D721Med (cell line): ENCODE results near the gene SEMG2.

ENCODE experiments used
- DNase-seq: peaks from one replicate; pipeline ENCODE4 v3.0.0; 2011; ENCODE audit warnings: low spot score; ENCODE audit not compliant: insufficient read length
- FAIRE-seq: peaks from 2 replicates; lab custom pipeline; 2011; peaks lifted over from hg19 to GRCh38; lab: Jason Lieb, UNC
- TF ChIP-seq, protein P1 (sequence below): IDR thresholded peaks from 2 replicates; pipeline ENCODE4 v1.5.1; 2012; ENCODE audit warnings: mild to moderate bottlenecking, control low read depth; ENCODE audit not compliant: insufficient read depth; ENCODE audit errors: missing control alignments

The SEMG2 gene

GRCh38 chr20:45209924-45210323 lies 11.2 kb upstream of the SEMG2 start:
- TF ChIP-seq, protein P1, sequence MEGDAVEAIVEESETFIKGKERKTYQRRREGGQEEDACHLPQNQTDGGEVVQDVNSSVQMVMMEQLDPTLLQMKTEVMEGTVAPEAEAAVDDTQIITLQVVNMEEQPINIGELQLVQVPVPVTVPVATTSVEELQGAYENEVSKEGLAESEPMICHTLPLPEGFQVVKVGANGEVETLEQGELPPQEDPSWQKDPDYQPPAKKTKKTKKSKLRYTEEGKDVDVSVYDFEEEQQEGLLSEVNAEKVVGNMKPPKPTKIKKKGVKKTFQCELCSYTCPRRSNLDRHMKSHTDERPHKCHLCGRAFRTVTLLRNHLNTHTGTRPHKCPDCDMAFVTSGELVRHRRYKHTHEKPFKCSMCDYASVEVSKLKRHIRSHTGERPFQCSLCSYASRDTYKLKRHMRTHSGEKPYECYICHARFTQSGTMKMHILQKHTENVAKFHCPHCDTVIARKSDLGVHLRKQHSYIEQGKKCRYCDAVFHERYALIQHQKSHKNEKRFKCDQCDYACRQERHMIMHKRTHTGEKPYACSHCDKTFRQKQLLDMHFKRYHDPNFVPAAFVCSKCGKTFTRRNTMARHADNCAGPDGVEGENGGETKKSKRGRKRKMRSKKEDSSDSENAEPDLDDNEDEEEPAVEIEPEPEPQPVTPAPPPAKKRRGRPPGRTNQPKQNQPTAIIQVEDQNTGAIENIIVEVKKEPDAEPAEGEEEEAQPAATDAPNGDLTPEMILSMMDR, result no peak
- FAIRE-seq, result no peak
- no peak for DNase-seq

DNA sequence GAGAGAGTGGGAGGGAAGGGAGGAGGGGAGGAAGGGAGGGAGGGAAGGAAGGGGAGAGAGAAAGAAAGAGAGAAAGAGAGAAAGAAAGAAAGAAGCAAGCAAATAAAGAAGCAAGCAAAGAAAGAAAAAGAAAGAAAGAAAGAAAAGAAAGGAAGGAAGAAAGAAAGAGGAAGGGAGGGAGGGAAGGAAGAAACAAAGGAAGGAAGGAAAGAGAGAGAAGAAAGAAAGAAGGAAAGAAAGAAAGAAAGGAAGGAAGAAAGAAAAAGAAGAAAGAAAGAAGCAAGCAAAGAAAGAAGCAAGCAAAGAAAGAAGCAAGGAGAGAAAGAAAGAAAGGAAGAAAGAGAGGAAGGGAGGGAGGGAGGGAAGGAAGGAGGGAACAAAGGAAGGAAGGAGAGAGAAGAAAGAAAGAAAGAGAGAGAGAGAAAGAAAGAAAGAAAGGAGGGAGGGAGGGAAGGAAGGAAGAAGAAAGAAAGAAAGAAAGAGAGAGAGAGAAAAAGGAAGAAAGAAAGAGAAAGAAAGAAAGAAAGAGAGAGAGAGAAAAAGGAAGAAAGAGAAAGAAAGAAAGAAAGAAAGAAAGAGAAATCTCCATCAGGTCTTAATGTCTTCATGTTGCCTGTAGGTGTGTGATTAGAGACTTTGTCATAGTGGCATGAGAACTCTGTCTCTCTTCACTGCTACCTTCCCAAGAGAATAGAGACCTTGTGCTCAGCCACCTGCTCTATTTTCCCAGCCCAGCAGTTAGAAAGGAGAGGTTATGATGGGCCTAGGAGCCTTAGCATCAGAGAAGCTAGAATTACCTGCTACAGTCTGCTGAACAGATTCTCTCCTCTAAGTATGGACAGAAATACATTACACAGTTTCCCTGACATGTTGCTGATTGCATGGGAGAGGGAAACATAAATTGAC lies 9.4 kb upstream of the SEMG2 start:
- TF ChIP-seq, protein P1, result no peak
- no peak for FAIRE-seq
- no peak for DNase-seq

- TF ChIP-seq, protein P1, result no peak
- FAIRE-seq (no peak), DNase-seq (no peak)
Observed at GRCh38 chr20:45212836-45213235, 8.3 kb upstream of the SEMG2 start.

DNA sequence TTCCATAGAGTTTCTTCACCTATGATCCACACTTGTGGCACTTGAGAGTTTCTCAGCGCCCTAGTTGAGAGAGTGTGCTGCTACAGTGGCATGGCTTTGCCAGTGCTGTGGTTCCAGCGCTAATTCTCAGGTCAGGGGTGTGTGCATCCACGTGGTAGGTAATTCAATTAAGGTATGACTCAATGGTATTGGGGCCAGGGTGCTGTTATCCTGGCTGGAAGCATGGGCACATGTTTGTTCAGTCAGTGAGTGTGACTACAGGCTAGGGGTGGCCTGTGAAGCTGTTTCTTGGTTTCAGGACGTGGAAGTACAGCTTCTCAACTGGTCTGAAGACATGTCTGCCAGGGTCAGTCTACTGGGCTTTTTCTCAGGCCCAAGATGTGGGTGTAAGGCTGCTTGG lies 3.0 kb upstream of the SEMG2 start:
- TF ChIP-seq, protein P1, result no peak
- DNase-seq, result no peak

GRCh38 chr20:45218636-45219035 lies 2.5 kb upstream of the SEMG2 start:
- FAIRE-seq (no peak), DNase-seq (no peak)
- TF ChIP-seq, protein P1, result no peak

More for the DNA sequence above, 3.0 kb upstream of the SEMG2 start:
- no peak for FAIRE-seq

DNA sequence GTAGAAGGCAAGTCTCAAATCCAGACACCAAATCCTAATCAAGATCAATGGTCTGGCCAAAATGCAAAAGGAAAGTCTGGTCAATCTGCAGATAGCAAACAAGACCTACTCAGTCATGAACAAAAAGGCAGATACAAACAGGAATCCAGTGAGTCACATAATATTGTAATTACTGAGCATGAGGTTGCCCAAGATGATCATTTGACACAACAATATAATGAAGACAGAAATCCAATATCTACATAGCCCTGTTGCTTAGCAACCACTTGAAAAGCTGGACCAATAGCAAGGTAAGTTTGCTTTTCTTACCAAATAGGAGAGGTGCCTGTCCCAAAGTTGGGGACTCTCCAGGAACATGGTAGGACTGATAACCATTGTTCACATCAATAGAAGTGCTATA lies 2.0 kb downstream of the SEMG2 start:
- FAIRE-seq (no peak), DNase-seq (no peak)
- TF ChIP-seq, protein P1, result no peak

DNA sequence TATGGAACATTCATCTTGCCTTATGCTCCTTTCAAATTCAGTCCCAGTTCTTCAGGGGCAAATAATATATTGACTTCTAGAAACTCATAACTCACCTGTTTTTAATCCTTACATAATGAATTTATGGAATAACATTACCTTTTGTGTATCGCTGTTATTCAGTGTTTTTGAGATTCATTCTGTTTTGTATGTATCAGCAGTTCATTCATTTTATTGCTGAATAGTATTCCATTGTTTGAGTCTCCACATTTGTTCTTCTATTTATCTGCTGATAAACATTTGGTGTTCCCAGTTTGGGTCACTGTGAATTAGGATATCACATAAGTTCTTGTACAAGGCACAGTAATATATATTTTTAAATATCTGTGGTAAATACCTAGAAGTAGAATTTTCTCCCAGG lies 5.1 kb downstream of the SEMG2 start:
- FAIRE-seq, result no peak
- TF ChIP-seq, protein P1, result no peak
- no peak for DNase-seq
